Right renal cortex interstitium (tissue), 3 donors: ENCODE results near the gene CSMD2. TPM values are rescaled to one million over a fixed set of nuclear protein-coding genes. Genes with fewer than 3 reads are reported as not detected.

Experiments used
- DNase-seq, 3 donors: peaks; one replicate each; pipeline ENCODE4 v3.0.0-alpha.2; 2013; ENCODE audit warnings: low read depth in 3 of 3, low spot score in 2 of 3
- polyA plus RNA-seq, 3 donors: library from polyadenylated mRNA; unstranded; fragments of 120-200 nt; gene quantifications; one replicate each; pipeline ENCODE4 v1.2.1, GENCODE V29; 2013; ENCODE audit not compliant: insufficient read length in 3 of 3

Gene CSMD2
- polyA plus RNA-seq, 3 donors = 0.78 to 1.1 (median 0.92) TPM

DNA sequence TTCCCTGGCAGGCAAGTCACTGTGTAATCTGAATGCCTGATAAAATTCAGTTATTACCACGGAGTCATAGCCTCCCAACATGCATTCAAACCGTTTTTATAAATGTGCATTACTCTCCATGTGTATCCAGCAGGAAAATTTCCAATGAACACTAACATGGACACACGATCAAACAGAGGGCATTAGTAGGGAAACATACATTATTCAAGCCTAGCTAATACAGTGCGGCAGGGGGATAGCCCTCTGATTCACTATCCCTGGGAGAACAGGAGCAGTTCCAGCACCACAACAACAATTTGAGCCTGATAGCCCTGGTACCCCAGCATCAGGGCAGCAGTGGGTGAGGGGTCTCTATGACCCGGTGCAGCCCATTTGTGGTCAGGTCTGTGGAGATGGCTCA is 337.0 kb downstream of the CSMD2 start:
- DNase-seq = no peak

DNA sequence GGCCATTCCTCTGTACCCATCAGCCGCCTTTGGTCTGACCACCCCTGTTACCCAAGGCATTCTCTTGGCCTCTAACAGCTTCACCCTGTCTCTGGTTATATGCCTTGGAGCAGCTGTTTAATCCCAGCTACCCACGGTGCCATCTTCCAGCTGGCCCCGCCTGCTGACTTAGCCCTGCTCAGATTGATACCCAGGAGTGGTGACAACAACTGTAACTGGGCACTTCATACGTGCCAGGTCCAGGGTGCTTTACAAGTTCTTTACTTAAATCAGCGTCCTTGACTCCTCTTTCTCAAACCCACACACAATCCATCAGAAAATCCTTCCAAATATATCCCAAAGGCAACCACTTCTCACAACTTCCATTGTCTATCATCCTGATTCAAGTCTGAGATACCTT is 338.3 kb downstream of the CSMD2 start:
- DNase-seq = no peak

DNA sequence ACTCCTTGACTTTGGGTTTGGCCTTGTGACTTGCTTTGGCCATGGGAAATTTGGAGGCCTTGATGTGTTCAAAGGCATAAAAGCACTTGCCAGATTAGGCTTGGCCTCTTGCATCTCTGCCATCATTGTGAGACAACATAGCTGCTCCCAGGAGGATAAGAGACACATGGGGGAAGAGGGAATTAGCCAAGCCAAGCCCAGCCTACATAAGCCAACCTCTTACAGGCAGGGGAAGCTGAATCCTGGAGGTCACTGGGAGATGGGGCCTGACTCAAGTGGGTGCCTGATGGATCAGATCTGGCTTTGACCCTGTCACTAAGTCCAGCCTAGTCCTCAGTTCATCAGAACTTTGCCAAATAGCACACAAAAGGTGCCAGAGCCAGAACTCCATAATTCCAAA is 338.7 kb downstream of the CSMD2 start:
- DNase-seq = no peak

DNA sequence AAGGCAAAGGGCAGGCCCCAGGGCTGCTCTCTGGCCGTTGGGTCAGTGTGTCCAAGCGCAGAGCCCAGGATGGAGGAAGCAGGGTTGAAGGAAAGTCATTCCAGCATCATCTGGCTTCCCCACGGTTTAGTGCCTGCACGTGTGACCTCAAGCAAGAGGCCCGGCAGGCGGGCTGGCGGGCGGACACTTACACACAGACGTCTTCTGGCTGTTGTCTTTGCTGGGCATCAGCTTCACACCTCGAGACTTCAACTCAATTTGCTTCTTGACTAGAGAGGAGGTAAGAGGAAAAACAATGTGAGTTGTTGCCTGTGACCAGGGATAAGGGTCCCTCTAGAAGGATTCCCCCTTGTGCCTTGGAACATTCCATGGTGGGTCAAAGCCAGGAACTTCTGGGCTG is 339.5 kb downstream of the CSMD2 start:
- no peak for DNase-seq

DNA sequence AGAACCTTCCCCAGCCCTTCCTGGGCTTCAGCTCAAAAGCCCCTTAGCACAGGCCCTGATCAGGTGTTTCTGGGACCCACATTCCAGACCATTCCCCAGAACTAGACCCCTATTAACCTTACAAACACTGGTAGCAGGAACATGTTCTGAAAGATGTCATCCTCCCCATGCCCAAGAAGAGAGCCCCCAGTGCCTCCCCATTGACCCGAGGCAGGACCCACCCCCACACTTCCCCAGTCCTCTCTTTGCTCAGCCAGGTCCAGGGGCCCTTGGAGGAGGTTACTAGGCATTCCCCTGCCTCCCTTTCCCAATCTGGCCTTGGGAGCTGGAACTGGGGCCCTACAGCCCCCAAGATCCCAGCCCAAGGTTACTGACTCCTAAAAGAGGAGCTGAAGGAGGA is 340.1 kb downstream of the CSMD2 start:
- no peak for DNase-seq

DNA sequence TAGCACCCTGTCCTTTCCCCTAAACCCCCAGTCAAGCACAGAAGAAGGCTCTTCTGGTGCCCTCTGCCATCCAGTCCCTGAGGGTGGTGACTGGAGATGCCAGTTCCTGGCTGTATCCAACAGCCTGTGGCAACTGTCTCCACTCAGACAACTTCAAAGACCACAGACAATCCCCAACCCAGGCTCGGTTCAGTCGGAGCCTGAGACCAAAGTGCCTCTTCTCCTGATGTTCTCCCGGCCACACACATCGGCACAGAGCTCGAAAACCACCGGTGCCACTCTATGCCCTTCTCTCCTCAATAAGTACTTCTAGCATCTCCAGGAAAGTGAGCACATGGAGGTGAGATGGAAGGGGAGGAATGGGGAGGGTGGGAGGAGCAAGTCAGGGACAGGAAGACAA is 340.7 kb downstream of the CSMD2 start:
- DNase-seq = no peak

DNA sequence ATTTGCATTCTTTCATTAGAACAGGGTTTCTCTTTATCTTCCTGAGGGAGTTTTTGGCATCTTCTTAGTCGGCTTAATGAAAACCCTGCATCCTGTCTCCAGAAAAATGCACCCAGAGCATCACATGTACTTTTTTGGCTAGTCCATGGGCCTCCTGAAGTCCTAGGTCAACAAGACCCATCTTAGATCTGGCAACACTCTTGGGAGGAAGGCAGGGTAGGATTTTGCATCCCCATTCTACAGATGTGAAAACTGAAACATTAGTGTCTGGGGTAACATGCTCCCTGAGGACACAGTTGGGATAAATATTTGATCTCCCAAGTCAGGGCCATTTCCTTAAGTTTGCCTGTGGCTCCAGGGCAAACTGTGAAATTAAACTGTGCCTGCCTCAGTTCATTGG is 341.2 kb downstream of the CSMD2 start:
- no peak for DNase-seq

DNA sequence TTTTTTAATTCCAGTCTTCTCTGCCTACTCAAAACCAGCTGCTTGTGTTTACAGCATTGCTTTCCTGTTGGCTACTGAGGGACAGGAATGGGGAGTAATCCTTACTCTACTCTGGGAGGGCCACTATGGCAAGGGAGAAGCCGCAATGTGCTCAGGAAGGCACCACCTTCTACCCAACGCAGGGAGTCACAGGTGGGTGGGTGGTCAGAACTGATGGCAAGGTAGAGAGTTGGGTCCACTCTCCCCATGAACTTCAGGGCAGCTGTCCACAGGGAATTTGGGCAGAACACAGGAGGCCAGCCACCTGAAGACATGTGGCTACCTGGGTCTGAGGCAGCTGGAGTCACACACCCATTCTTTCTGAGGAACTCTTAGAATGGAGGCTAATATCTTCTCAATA is 341.6 kb downstream of the CSMD2 start:
- no peak for DNase-seq

DNA sequence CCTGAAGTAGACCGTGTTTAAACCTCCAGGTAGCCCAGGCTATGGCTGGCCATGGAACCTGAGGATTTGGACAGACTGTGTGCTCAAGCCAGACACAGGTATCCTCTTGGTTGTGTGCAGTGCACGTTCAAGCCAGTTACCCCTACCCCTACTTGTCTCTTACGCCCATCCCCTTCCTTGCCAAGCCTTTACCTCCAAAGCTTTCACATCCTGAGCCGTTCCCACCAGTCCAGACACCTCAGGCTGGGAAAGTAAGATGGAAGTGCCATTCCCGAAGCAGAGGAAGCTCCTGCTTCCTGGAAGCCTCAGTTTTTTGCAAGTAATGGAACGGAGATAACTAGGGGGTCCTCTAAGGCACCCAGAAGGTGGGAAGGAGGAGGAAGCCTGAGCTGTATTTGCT is 342.6 kb downstream of the CSMD2 start:
- DNase-seq = no peak

DNA sequence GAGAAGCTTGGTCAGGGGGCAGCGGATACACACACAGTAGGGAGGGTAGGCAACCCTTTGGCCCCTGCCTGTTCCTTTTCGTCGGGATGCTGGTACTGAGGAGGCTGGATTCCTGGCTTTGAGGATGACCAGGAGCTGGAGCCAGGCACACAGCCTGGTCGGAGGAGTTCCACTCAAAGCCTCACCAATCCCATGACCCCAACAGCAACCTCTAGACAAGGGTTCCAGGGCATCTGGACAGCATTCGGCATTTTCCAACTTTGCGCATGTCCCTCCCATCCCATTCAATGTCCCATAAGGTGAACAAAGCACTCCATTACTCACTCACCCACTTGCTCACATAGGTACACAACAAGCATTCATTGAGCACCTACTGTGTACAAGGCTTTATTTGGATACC is 343.7 kb downstream of the CSMD2 start:
- DNase-seq = no peak

DNA sequence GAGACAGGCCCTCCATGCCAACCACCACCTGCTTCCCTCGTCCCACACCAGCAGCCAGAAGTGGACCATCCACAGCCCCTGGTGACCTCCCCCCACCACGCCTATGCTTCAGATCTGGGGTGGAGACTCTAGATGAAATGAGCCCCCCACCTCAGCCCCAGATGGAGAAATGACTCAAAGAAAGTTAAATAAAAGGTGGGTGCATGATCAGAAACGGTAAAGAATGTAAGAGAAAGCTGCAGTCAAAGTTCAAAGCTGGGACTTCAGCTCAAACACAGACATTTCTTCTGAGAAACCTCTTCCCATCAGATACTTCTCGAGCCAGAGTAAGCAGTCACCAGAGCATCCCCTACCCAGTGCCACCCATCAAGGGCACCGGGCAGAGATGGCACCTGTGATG is 344.2 kb downstream of the CSMD2 start:
- no peak for DNase-seq

DNA sequence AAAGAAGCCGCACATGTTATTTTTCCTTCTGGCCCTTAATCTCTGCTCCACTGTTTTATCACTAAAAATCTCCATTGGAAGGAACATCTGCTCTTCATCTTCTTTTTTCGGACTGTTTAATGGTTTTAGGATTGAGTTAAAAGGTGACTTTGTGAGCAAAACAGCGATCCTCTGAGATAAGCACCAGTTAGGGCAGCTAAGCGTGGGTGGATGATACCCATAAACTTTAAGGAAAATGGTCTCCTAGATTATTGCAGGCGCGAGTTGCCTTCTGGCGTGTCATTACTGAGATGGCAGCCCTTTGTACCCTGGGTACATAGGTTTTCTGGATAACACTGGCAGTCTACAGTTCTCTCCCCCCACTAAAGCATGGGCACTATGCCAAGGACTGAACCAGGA is 345.1 kb downstream of the CSMD2 start:
- no peak for DNase-seq

DNA sequence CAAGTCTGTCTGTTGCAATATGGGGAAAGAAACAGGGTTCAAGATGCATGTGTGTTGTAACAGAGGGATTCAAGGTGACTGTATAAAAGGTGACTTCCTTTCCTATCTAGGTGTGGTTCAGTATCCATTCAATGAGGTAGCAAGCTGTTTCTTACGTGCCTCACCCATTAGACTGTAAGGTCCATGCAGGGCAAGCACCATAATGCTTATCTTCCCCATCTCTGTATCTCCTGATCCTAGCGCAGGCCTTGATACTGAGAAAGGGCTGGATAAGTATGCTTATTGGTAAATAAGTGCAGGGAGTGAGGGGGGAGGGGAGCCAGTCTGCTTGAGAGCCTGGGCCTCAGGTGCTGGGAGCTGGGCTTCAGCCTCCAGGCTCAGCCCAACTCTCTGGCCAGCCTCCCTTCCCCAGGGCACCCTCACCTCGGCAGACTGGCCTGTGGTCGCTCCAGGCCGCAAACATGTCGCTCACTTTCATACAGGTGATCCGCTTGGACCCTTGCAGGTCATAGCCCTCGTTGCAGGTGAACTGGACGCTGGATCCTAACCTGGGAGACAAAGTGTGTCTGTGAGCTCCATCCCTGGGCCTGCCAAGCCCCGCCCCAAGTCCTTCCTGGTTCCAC is 345.6 kb downstream of the CSMD2 start:
- DNase-seq = no peak

DNA sequence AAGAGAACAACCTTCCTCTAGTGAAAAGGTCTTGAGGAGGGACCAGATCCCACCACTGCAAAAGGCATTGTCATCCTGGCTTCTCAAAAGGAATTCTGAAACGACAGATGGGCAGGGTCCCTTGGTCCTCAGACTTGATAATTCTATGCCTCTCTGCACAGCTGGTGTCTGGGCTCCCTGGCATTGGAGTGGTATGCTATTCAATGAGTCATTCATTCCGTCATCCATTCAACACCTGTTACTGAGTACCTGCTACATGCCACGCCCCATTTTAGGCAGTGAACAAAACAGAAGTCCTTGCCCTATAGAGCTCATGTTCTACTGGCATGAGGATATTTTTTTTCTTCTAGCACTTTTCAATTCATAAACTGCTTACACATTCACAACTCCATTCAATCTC is 347.0 kb downstream of the CSMD2 start:
- no peak for DNase-seq

DNA sequence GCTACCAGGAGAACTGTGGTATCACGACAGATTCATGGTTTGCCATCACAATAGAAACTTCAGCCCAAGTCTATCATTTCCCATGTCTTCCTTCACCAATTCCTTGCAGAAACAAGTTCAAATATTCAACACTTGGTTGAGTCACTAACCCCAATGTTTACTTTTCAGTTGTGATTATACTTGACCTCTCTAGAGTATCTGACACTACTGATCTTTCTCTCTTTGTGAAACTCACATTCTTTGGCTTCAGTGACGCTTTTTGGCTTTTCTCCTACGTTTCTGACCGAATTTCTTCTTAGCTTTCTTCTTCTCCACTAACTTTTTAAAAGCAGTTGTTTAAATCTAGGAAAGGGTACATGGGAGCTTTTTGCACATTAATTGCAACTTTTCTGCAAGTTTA is 350.0 kb downstream of the CSMD2 start:
- DNase-seq = no peak

DNA sequence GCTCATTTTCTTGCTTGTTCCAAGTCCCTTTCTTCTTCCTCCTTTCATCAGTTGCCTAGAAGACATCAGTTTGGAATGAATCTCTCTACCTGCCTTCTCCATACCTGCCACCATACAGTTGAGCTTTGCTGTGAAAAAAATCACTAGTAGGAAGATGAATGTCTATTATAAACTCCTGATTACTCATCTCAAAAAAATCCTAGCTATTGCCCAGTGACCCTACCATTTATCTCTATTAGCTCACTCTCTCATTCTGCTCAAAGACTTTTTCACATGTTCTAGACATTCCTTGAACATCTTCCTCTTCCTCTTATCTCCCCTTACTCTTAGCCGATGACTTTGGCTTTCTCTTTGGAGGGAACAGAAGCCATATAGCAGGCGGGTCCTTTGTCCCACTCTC is 350.9 kb downstream of the CSMD2 start:
- no peak for DNase-seq

DNA sequence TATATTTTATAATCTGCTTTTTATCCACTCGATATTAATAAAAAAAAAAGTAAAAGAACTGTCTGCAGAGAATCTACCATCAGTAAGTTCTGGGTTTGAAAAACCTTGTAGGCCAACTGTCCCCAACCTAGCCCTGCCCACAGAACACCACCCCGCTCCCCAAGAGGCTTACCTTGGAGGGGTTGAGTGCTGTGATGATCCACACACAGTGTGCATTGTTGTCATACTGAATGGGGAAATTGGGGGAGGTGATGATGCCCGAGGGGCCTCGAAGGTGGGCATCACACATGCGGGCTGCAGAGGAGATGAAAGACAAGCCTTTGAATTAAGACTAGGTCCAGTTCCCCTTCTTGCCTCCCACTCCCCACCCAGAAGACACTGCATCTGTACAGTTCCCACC is 354.5 kb downstream of the CSMD2 start:
- DNase-seq = no peak

DNA sequence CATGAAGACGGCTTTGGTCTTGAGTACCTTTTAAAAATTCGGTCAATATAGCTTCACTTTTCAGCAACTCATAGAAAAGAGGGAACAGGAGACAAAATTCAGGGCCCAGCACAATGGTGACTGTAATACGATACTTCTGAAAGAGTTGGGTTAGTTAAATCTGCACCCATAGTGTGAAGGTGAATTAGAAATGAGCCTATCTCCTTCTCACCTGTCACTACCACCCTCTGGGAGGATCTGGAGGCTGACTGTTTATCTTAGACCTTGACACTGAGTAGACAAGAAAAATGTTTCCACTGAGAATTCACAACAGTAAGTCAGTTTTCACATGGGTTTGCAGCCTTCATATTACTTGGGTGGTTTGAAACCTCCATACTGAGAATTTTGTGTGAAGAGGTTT is 359.0 kb downstream of the CSMD2 start:
- DNase-seq = no peak

DNA sequence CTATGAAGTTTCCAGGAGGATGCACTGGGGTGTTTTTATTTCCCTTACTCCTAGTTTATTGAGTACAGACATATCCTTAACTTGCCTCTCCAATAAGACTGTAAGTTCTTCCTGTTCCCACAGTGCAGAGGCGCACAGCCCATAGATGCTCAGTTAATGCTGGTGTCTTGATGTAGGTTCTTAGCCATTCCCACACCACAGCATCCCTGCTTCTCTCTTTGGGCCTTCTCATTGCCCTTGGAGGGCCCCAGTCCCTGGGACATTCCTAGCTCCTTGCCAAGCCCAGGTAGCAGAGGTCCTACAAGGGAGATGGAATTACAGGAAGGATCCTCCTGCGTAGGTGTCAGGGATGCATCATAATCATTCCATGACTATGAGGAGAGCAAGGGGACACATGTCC is 362.8 kb downstream of the CSMD2 start:
- no peak for DNase-seq

DNA sequence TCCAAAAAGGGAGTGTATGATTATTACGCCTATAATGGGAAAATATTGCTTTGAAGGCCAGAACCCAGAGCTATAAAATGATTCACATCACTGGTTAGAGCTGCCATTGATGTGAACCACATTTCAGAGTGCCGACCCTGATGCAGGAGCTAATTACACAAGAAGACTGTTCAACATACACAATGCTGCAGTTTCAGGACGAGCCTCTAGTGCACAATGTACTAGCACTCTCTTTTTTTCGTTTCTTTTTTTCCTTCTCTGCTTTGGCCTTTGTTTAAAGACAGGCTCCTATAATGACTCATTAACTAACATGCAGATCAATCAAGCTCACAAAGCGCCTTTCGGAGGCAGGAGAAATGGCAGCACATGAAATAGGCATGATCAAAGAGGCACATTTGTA is 367.2 kb downstream of the CSMD2 start:
- DNase-seq = no peak

DNA sequence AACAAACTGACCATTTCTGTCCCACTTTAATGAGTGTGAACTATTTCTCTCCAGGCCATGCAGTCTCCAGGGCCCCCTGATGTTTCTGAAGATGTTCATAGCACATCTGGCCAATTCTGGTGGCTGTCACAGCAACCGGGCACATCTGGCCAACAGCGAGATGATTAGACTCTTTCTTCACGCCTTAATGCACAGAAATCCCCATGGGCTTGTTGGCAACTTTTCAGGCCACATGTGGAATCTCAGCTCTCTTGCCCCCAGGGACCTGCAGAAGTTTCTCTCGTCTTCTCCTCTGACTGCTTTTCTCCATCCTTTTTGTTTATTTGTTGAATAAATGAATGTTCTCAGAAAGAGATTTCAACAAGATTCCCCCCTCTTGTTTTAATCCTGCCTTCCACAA is 372.4 kb downstream of the CSMD2 start:
- DNase-seq = no peak

DNA sequence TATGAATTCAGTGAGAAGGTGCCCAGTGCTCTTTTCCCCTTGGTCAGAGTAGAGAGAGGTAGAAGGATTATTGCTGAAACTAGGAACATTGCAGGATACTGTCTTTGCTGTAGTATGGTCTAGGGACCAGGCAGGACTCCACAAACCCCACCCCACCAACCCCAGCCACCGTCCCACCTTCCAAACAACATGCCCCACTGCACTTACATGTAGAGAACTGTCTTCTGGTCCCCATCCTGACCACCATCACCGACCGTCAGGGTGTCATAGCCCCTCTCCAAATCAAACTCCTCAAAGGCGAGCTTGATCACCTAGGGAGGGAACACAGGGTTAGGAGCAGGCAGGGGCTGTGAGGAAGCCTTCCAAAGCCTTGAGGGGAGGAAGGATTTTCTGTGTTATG is 372.8 kb downstream of the CSMD2 start:
- no peak for DNase-seq

DNA sequence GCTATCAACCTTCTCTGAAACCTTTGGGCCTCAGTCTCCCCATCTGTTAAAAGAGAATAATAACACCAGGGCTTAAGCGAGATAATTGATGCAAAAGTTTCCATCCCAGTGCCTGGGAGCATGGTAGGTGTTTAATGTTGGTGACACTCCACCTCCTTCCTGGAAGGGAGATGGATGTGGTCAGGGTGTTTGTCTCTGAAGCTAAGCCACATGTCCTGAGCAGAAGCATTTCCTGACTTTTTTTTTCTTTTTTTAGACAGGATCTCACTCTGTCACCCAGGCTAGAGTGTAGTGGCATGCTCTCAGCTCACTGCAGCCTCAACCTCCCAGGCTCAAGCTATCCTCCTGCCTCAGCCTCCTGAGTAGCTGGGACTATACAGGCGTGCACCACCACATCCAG is 373.8 kb downstream of the CSMD2 start:
- DNase-seq = no peak

DNA sequence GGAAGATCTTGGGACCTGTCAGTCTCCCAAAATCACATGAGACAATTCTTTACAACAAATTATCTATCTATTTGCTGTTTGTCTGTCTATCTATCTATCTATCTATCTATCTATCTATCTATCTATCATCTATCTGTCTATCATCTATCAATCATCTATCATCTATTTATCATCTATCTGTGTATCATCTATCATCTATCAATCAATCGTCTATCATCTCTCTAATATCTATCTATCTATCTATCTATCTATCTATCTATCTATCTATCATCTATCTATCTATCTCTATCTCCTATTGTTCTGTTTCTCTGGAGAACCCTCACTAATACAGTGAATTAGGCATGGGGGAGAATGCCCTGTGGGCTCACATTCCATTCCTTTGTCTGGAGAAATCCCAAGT is 374.5 kb downstream of the CSMD2 start:
- DNase-seq = no peak
